BJ (cell line): Measurements from ENCODE around the gene MOGAT2. TPM values are rescaled to one million over a fixed set of nuclear protein-coding genes. Genes with fewer than 3 reads are reported as not detected.

ENCODE experiments used
- CTCF ChIA-PET: fragments of 350-600 bp; formaldehyde crosslinking; extraction: SDS; loops from one replicate; lab custom pipeline; 2021; ENCODE audit warnings: antibody characterized with exemption, inconsistent platforms; lab: Yijun Ruan, JAX
- POLR2A ChIA-PET: fragments of 300-600 bp; sonication (Branson Sonifier 250); formaldehyde crosslinking; extraction: SDS; loops from one replicate; lab custom pipeline; 2021; ENCODE audit warnings: antibody characterized with exemption; lab: Charles Lee
- DNase-seq: peaks from one replicate; pipeline ENCODE4 v3.0.0-alpha.2; 2011; ENCODE audit warnings: low read depth
- H3K27me3 ChIP-seq: 2 replicates; pipeline ENCODE4 v1.6.0; 2011; ENCODE audit warnings: low read length; ENCODE audit not compliant: control insufficient read depth, insufficient read depth
- H3K36me3 ChIP-seq: 2 replicates; pipeline ENCODE4 v1.5.1; 2011; ENCODE audit warnings: low read length; ENCODE audit not compliant: control insufficient read depth, insufficient read depth
- H3K4me3 ChIP-seq: 2 replicates; pipeline ENCODE4 v1.5.1; 2011; ENCODE audit warnings: low read depth, mild to moderate bottlenecking, control low read depth, low read length
- polyA plus RNA-seq: library from polyadenylated mRNA; depleted of rRNA; stranded (reverse); fragments of >200 nt; gene quantifications from 2 replicates; pipeline ENCODE4 v1.2.3, GENCODE V29; 2011; rRNA removed
- small RNA-seq: library from RNA; depleted of rRNA; stranded (forward); fragments of <200 nt; gene quantifications from one replicate; pipeline ENCODE3, GENCODE V24; 2012; ENCODE audit warnings: low replicate concordance, low read depth; ENCODE audit not compliant: insufficient read length
- TF ChIP-seq, protein P1 (sequence below): IDR thresholded peaks from 2 replicates; pipeline ENCODE4 v1.5.1; 2011; ENCODE audit warnings: low read depth, mild to moderate bottlenecking, control low read depth, inconsistent platforms, low read length, moderate library complexity; ENCODE audit not compliant: insufficient read depth

Gene MOGAT2
- polyA plus RNA-seq, 1 experiment: not detected

DNA sequence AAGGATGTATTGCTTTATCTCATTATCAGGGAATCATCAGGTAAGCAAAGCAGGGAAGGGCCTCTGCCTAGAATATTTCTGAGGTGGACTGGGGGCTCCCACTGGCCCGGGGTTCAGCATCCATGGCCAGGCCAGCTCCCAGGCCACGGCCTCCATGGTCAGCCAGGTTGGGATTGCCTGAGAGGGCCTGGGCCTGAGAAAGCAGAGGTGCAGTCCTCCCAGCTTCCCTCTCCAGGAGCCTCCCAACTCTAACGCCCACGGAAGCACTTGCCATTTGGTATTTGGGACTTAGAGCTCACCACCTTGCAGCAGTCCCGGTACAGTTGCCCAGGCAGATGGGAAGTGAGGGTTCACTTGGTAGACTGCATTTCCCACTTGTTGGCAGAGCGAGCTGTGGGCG is 63.7 kb downstream of the MOGAT2 start:
- Histone ChIP-seq H3K27me3 (no peaks in the 10 kb centered on the region), H3K36me3 (no peaks in the 10 kb centered on the region), H3K4me3 (no peak overlapping the region)
- TF ChIP-seq, protein P1, sequence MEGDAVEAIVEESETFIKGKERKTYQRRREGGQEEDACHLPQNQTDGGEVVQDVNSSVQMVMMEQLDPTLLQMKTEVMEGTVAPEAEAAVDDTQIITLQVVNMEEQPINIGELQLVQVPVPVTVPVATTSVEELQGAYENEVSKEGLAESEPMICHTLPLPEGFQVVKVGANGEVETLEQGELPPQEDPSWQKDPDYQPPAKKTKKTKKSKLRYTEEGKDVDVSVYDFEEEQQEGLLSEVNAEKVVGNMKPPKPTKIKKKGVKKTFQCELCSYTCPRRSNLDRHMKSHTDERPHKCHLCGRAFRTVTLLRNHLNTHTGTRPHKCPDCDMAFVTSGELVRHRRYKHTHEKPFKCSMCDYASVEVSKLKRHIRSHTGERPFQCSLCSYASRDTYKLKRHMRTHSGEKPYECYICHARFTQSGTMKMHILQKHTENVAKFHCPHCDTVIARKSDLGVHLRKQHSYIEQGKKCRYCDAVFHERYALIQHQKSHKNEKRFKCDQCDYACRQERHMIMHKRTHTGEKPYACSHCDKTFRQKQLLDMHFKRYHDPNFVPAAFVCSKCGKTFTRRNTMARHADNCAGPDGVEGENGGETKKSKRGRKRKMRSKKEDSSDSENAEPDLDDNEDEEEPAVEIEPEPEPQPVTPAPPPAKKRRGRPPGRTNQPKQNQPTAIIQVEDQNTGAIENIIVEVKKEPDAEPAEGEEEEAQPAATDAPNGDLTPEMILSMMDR: no peak
- ChIA-PET CTCF (interaction anchor here (2.7 kb wide), 1 partner anchor 21 kb away, joined by 10 read pairs; no protein-coding TSS in a partner anchor), POLR2A (no interaction called here)
- no peak for DNase-seq

DNA sequence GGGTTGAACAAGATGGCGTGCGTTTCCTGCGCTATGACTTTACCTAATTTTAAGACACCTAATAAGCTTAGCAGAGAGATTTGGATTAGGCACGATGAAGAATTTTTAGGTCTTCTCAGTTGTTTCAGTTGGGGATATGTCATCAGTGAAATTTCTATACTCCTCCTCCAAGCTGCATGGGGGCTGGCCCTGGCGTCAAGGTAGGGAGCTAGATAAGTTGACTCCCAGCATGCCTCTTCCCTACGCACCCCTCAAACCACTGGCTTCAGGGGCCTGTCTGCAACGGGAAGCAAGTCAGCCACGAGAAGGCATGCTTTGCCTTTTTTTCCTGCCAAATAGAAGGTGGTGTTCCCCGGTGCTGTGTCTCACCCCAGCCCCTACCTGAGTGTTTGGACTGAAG is 64.2 kb downstream of the MOGAT2 start:
- H3K4me3 ChIP-seq: no peak overlapping the region
- no peaks in the 10 kb centered on the region for H3K27me3 ChIP-seq
- TF ChIP-seq, protein P1: no peak
- no peaks in the 10 kb centered on the region for H3K36me3 ChIP-seq
- CTCF ChIA-PET: interaction anchor here (2.7 kb wide), 1 partner anchor 21 kb away, joined by 10 read pairs; no protein-coding TSS in a partner anchor
- no peak for DNase-seq
- POLR2A ChIA-PET: no interaction called here

Small RNA genes lying within 50 kb of the gene (small RNA-seq; reads per million reads assigned to genes)
- not detected for gene RN7SL786P

Other genes with a start within 250 kb of the MOGAT2 start
- 5.0 and 7.7 TPM in 2 replicates for gene GDPD5, start 191.9 kb upstream of the MOGAT2 start, polyA plus RNA-seq
- 1,158 and 1,604 TPM in 2 replicates for gene SERPINH1, start 155.6 kb upstream of the MOGAT2 start, polyA plus RNA-seq
- 10.9 and 12.3 TPM in 2 replicates for gene MAP6, start 48.8 kb upstream of the MOGAT2 start, polyA plus RNA-seq
- 1.1 and 2.6 TPM in 2 replicates for gene DGAT2, start 50.9 kb downstream of the MOGAT2 start, polyA plus RNA-seq
- 8.2 and 10.7 TPM in 2 replicates for gene UVRAG, start 97.4 kb downstream of the MOGAT2 start, polyA plus RNA-seq